OCI-M1 (cell line): ENCODE data around the gene TAC3.
"Not testable (repeated sequence)": the region's sequence is repeated elsewhere in the genome, so short reads cannot be mapped to it uniquely, and the experiment has no call there.

Experiments used
- DNase-seq: peaks from one replicate; lab custom pipeline; 2025; lab: John Stamatoyannopoulos, UW

Gene TAC3

DNA sequence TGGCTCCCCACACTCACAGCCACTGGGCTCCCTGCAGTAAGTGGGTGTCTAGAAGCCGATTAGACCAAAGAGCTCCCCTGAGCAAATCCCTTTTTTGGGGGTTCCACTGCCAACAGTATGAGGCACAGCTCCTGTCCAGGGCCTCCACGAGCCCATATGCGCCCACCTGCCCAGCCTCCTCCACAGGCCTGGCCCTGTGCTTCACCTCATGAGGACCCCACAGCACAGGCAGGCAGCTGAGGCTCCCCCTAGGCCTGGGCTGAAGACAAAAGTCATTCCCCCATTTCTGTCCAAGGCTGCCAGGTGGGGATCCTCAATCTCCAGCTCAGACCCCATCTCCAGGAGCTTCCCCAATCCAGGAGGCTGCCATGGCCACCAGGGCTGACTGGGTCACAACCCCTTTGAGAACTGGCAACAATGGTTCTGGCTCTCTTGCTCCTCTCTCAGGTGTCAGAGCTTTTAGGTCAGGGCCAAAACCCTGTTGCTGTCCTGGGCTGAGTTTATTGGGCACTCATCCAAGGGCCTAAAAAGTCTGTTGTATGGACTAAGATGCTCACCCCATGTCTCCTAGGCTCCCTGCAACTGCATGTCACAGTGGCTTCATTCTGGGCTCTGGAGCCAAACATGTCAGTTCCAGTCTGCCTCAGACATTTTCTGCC, 33.6 kb downstream of the TAC3 start:
- not testable (repeated sequence) for DNase-seq

DNA sequence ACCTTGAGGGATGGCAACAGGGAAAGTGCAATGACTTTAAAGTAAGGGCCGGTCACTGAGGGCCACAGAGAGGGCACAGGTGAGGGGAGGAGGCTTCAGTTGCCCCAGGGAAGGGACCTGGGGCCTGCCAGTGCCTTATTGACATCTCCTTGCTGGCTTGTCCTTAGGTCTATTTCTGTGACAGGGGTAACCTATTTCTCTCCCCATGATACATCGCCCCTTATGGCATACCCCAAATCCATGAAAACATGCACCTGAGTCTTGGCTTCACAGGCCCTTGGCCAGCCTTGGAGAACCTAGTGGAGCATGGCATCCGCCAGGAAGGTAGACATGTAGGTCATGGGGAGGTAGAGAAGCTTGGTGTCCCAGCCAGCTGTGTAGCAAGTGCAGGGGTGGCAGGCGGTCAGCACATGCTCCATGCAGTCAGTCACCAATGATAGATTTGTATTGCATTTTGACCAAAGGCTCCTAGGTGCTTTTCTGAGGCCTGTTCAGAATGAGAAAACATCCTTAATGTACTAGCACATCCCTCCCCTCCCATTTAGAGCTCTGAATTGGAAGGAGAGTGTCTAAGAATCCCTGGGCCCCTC, 35.3 kb downstream of the TAC3 start:
- no peak for DNase-seq

DNA sequence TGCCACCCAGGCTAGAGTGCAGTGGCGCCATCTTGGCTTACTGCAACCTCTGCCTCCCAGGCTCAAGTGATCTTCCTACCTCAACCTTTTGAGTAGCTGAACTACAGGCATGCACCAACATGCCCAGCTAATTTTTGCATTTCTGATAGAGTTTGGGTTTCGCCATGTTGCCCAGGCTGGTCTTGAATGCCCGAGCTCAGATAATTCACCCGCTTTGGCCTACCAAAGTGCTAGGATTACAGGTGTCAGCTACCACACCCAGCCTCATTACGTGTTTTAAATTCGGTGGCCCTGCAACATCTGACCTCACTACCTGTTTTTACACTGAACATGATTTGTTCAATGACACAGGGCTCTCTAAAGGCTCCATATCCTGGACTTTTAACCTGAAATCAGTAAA, 36.1 kb downstream of the TAC3 start:
- no peak for DNase-seq

- DNase-seq = no peak
Measured at GRCh38 chr12:56979628-56980027, 36.7 kb downstream of the TAC3 start.

DNA sequence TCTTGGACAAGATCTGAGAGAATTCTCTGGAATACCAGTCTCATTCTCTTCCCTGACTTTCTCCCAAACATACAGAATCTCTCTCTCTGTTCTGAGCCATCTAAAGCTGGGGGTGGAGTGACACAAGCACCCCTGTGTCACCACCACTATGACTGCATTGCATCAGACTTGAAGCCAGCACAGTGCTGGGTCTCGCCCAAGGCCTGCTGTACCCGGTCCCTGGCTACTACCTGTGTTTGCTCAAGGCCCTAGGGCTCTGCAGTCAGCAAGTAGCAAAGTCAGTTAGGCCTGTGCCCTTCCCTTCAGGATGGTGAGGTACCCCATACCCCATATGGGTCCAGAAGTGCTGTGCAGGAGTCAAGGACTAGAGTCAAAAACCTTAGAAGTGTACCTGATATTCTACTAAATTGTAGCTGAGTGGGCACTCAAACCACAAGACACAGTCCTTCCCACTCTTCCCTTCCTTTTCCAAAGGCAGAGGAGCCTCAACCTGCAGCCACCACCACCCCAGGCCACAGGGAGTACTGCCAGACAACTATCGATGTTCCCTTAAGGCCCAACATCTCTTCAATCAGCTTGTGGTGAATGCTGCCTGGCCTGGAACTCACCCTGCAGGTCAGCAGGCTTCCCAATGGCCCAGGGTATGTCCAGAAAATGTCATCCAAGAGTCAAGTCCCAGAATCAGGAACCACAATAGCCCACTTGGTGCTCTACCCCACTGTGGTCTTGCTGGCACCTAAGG, 37.8 kb downstream of the TAC3 start:
- DNase-seq = no peak

DNA sequence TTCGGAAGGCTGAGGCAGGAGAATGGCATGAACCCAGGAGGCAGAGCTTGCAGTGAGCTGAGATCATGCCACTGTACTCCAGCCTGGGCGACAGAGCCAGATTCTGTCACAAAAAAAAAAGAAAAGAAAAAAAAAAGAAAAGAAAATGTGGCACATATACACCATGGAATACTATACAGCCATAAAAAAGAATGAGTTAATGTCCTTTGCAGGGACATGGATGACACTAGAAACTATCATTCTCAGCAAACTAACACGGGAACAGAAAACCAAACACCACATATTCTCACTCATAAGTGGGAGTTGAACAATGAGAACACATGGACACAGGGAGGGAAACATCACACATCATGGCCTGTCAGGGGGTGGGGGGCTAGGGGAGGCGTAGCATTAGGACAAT, 39.0 kb downstream of the TAC3 start:
- DNase-seq = not testable (repeated sequence)

DNA sequence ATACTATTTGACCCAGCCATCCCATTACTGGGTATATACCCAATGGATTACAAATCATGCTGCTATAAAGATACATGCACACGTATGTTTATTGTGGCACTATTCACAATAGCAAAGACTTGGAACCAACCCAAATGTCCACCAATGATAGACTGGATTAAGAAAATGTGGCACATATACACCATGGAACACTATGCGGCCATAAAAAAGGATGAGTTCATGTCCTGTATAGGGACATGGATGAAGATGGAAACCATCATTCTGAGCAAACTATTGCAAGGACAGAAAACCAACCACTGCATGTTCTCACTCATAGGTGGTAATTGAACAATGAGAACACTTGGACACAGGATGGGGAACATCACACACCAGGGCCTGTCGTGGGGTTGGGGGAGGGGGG, 42.1 kb downstream of the TAC3 start:
- DNase-seq = not testable (repeated sequence)

DNA sequence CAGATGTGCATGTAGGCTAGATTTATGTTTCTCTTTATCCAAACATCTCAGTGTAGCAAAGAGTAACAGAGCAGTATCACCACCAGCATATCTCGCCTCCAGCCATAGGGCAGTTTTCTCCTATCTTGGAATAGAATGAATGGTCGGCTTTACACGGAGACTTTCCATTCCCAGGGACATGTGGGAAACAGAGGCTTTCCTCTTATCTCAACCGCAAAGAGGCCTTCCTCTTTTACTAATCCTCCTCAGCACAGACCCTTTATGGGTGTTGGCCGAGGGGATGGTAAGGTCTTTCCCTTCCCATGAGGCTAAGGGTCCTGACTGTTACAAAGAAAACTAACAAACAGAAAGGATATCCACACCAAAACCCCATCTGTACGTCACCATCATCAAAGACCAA, 47.4 kb downstream of the TAC3 start:
- peak; percentile 88 for DNase-seq

DNA sequence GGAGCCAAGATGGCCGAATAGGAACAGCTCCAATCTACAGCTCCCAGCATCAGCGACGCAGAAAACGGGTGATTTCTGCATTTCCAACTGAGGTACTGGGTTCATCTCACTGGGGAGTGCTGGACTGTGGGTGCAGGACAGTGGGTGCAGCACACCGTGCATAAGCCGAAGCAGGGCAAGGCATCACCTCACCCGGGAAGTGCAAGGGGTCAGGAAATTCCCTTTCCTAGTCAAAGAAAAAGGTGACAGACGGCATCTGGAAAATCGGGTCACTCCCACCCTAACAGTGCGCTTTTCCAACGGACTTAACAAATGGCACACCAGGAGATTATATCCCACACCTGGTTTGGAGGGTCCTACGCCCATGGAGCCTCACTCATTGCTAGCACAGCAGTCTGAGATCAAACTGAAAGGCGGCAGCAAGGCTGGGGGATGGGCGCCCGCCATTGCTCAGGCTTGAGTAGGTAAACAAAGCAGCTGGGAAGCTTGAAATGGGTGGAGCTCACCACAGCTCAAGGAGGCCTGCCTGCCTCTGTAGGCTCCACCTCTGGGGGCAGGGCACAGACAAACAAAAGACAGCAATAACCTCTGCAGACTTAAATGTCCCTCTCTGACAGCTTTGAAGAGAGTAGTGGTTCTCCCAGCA, 50.2 kb downstream of the TAC3 start:
- DNase-seq = not testable (repeated sequence)

DNA sequence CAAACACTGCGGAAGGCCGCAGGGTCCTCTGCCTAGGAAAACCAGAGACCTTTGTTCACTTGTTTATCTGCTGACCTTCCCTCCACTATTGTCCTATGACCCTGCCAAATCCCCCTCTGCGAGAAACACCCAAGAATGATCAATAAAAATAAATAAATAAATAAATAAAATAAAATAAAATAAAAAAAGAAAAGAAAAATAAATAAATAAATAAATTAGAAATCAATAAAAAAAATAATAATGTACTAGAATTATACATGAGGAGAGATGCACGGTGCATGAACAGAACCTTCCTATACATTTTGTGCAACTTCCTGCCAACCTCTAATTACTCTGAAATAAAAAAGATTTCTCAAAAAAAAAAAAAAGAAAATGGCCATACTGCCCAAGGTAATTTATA, 51.2 kb downstream of the TAC3 start:
- not testable (repeated sequence) for DNase-seq

DNA sequence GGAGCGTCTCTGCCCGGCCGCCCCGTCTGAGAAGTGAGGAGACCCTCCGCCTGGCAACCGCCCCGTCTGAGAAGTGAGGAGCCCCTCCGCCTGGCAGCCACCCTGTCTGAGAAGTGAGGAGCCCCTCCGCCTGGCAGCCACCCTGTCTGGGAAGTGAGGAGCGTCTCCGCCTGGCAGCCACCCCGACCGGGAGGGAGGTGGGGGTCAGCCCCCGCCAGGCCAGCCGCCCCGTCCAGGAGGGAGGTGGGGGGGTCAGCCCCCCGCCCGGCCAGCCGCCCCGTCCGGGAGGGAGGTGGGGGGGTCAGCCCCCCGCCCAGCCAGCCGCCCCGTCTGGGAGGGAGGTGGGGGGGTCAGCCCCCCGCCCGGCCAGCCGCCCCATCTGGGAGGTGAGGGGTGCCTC, 52.8 kb downstream of the TAC3 start:
- DNase-seq = not testable (repeated sequence)

GRCh38 chr12:56962247-56962646, 54.1 kb downstream of the TAC3 start:
- not testable (repeated sequence) for DNase-seq
